Upper lobe of left lung (tissue), 4 donors: ENCODE results near the gene SECTM1.

ENCODE experiments used
- POLR2A ChIP-seq, 4 donors: fragments of 450-650 bp; IDR thresholded peaks; one replicate each; pipeline ENCODE4 v1.5.1; 2016 to 2017; ENCODE audit warnings: antibody characterized with exemption in 4 of 4, mild to moderate bottlenecking in 2 of 4
- POLR2AphosphoS5 ChIP-seq, 2 donors: sonication (generic); formaldehyde crosslinking; IDR thresholded peaks; one replicate each; pipeline ENCODE4 v1.5.1; 2017; ENCODE audit warnings: antibody characterized with exemption in 2 of 2
- TF ChIP-seq, protein P1 (sequence below), 6 experiments: fragments of 450-650 bp in 4 of 6; fragments of 200-600 bp in 2 of 6; sonication (generic) in 2 of 6; IDR thresholded peaks; one replicate each; pipeline ENCODE4 v1.5.1; 2016 to 2019; ENCODE audit warnings: antibody characterized with exemption in 6 of 6

DNA sequence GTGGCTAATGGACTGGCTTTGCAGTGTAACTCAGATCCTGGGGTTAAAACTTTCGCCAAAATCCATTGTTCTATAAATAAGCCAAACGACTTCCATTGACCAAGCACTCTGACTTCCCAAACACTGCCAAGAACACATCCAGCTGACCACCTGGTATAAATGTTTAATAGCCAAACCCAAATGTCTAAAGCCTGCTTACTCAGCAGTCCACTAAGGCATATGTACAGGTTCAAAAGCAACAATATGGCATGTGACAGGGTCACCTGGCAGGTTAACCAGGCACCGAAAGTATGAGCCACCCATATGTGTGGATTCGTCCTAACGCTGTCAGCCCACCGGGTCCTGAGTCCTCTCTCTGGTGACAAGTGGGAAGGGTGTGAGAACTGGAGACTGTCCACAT is 62.2 kb downstream of the SECTM1 start:
- TF ChIP-seq, protein P1, sequence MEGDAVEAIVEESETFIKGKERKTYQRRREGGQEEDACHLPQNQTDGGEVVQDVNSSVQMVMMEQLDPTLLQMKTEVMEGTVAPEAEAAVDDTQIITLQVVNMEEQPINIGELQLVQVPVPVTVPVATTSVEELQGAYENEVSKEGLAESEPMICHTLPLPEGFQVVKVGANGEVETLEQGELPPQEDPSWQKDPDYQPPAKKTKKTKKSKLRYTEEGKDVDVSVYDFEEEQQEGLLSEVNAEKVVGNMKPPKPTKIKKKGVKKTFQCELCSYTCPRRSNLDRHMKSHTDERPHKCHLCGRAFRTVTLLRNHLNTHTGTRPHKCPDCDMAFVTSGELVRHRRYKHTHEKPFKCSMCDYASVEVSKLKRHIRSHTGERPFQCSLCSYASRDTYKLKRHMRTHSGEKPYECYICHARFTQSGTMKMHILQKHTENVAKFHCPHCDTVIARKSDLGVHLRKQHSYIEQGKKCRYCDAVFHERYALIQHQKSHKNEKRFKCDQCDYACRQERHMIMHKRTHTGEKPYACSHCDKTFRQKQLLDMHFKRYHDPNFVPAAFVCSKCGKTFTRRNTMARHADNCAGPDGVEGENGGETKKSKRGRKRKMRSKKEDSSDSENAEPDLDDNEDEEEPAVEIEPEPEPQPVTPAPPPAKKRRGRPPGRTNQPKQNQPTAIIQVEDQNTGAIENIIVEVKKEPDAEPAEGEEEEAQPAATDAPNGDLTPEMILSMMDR (IDR thresholded peaks at IDR 0.05), result no peak
- TF ChIP-seq POLR2AphosphoS5 (IDR thresholded peaks at IDR 0.05) (no peak), POLR2A (IDR thresholded peaks at IDR 0.05) (no peak)
